HG03135 (cell line): Measurements from ENCODE around the gene KMT2A.
A peak's percentile ranks its signal among the peaks of the same experiment; 100 is the strongest.
"Not testable (repeated sequence)": the region's sequence is repeated elsewhere in the genome, so short reads cannot be mapped to it uniquely, and the experiment has no call there.

Experiments used
- ATAC-seq: cut with Tn5 transposase; IDR thresholded peaks from one replicate; pipeline ENCODE4 v1.9.1; 2021; ENCODE audit warnings: mild to moderate bottlenecking, moderate library complexity; ENCODE audit not compliant: unreplicated experiment

KMT2A gene

DNA sequence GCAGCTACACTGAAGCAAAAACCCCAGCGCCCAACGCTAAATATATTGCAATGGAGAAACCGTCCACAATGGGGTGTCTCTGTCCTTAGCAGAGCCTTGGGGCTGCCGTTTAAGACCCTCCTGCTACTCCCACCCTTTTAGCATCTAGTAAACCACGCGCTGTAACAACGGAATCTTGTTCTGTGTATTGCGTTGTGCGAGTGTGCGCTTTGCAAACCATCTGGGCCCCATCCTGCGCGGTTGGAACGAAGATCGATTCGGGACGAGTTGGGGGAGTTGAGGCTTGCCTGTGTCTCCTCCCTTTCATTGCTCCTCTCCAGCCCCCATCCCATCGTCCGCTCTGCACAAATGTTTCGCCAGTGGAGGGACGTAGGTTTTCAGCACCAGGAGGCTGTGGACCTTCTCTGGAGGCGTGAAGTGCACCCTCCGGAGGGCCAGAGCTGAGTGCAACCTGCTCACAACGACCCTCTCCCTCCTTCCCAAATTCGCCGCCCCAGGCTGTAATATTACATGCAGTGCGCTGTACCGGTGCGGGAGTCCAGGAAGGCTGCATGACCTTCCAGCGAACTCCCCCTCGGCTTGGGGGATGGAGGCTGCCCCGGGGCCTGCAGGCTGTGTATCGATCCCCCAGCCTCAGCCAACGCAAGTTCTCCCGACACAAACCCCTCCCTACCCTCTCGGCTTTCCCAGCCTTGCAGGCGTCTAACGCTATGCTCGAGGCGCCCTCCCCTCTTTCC lies 1.6 kb upstream of the KMT2A start:
- no peak for ATAC-seq

DNA sequence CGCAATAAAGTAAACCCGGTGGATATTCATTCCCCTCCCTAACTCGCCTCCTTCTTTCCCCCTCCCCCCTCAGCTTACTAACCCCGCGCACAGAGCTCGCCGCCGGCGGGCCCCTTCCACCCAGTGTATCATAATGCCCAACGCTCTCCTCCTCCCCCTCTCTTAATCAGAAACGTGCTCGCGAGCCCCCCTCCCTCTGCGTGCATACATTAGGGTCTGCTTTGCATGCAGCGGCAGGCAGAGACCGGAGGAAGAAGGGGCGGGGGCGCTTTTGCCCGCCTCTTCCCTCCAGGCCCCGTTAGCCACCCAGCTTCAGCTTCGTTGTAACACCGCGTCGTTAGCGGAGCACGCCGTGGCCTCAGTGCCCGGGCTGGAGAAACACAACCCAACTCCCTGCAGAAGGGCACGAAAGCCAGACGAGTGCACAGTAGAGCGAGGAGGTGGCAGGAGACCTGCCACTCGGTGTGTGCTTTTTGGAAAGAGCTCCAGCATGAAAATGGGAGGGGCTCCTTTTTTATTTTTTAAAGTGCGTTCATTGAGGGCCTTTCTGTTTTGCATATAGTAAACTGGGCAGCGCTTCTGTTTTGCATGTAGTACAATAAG lies 901 bp upstream of the KMT2A start:
- ATAC-seq, result peak; percentile 28

DNA sequence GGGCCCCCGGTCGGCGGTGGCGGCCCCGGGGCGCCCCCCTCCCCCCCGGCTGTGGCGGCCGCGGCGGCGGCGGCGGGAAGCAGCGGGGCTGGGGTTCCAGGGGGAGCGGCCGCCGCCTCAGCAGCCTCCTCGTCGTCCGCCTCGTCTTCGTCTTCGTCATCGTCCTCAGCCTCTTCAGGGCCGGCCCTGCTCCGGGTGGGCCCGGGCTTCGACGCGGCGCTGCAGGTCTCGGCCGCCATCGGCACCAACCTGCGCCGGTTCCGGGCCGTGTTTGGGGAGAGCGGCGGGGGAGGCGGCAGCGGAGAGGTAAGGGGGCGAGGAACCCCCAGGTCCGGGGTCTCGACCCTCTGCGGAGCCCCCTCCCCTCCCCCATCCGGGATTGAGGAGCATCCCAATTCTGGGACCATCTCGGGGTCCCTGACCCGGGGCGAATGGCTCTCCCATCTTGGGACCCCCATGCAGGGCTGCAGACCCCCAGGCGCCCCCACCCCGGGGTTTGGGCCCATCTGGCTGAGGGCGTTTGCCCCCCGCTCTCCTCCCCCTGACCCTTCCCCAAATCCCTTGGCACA lies 431 bp downstream of the KMT2A start:
- ATAC-seq, result no peak

DNA sequence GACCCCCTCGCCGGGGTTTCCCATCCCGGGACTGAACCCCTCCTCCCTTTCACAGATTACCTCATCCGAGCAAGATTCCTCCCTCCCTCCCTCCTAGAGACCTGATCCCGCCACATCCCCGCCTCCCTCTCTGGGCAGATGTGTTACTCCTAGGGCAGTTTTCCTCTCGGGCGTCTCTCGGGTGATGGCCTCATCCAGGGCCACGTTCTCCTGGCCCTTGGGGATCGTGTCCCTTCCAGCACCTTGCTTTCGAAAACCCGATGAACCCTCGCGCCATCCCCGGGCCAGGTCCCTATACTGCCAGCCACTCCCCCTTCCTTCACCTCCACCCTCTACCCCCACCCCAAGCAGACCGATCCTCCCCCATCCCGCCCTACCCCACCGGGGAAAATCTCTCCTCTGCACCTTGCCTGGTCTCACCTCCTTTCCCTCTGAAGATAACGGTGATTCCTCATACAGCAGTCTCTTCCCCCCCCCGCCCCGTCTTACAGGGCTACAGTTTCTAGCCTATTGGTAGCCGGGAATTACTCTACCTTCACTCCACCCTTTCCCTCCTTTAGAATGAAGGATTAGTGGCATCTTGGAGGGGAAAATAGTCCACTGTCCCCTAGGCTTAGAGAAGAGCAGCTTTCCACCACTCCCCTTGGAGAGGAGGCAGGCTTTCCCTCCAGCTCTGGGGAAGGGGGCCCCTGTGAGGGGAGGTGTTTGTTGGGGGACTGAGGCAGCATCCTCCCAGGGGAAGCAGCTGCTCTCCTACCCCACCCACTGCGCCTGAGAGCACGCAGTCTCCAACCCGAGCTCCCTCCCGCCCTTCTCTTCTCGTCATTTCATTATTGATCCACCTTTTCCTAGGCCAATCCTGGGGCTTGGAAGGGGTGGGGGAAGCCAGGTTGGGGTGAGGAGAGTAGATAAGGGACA lies 1.2 kb downstream of the KMT2A start:
- no peak for ATAC-seq

DNA sequence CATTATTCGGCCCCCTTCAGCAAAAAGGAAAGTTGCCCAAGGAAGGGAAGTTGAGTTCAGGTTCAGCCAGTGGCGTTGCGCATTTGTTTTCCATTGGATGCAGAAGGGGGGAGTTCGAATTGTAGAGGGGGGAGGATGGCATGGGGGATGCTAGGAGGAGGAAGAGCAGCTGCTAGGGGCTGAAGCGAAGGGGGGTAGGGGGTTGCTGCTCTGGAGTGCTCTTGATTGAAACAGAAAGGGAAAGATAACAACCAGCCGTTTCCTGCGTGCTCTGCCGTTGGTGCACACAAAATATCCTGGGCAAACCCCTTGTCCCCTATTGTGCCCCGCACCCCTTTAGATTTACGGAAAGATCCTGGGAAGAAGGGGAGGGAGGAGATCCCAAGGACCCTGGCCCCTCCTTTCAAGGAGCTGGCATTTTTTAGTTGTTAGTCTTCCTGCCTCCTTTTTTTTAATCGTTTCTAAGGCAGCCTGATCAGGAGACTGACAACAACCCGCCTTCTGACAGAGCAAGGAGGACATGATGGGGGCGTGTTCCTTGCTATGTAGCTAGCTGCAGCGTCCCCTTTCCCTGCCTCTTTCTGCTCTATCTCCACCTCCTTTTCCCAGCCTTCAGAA lies 2.1 kb downstream of the KMT2A start:
- no peak for ATAC-seq

DNA sequence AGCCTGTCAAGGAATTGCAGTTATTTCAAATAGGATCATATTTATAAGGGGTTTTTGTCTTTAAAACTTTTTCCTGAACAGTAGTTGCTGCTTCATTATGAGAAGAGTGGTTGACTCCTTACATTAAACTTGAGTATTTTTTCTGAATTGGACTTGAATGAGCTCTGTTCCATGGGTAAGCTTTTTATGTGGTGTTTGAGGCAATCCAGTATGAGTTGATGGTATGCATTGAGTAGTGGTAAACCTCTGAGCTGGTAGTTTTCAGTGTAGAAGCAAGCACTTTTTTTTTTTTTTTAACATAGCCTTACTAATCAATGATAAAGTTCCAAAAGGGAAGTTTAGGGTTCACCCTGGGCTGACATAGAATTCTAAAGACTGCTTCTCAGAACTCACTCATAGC lies 3.4 kb downstream of the KMT2A start:
- no peak for ATAC-seq

DNA sequence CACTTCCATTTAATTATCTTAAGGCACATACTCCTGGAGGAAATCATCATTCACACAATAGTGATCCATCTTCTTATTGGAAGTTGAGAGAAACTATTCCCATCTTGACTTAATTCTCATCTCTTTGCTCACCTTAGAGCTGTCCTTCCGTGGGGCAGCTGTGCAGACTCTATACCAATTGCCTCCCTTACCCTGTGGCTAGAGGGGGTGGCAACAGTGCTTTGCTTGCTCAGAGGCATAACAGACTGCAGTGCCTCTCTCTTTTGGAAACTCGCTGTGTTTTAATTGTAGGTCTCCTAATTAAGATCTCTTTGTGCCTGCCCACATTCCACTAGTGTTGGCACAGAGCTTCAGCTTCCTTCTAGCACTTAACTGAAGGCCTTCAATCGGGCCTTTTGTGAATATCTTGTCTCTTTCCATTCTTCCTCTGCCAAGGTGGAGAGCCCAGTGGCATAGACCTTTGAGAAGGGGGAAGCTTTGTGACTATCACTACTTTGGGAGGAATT lies 5.5 kb downstream of the KMT2A start:
- no peak for ATAC-seq

DNA sequence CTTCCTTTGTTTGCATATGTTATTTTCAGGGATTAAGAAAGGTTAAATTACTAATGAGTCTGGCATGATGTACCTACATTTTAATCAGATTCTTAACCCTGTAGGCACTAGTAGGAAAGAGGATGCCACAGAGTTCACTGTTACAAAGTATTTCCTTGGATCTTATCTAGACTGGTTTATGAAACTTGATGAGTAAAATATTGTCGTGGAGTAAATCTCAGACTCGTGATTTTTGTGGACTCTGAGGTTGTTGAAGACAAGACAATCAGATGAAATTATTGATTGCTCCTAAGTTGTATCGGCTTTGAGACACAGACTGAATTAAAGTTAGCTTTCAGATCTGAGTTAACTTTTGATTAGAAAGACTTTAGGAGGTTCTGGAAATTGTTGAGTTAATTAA lies 6.0 kb downstream of the KMT2A start:
- ATAC-seq, result no peak

DNA sequence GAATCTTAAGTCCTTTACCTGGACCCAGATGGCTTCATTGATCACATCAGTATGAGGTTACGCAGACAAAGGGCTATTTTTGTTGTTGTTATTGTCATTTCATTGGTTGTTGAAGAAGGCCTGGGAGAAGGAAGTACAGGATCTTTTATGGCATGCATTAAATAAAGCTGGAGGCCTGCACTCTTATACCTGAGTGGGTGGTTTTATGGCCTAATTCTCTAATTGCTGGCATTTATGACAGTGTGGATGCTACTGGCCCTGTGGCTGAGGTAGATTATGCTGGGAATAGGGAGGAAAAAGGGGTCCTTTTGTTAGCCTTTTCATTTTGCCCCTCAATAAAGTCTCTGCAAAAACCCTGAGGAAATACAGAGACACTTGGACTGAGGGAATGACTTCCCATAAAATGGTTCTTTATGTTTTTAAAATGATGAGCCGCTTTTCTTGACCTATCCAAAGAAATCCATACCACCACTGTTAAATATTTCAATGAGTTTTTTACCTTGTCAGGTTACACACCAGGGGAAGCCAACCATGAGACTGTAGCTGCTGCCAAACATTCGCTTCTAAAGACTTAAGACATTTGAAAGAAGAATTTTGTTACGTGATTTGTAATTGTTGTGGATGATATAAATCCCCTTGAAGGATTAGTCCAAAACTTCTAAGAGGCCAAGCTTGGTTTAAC lies 6.8 kb downstream of the KMT2A start:
- no peak for ATAC-seq

DNA sequence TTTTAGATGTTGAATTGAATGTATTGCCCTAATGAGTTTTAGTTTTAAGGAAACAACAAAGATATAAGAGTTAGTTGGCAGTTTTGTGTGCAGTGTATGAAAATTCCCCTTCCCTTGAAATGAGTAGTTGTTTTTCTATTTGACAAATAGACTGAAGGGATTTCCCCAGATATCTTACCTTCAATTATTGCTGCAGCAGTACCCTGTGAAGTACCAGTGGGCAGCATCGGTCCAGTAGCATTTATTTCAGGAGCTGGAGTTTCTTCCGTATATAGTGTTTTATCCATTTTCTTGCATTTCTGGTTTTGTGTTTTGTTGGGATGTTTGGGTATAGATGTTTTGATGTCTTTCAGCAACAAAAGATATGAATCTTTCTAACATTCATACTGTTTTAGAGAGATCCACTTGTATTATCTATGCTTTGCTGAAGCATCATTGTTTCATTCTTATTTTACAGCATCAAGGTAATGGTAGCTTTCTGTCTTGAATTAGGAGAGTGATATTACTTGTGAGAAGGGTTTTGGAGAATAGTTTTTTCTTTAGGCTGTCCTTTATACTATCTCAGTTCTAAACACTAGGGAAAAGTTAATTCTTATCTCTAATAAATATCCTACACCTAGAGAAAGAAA lies 7.4 kb downstream of the KMT2A start:
- no peak for ATAC-seq

DNA sequence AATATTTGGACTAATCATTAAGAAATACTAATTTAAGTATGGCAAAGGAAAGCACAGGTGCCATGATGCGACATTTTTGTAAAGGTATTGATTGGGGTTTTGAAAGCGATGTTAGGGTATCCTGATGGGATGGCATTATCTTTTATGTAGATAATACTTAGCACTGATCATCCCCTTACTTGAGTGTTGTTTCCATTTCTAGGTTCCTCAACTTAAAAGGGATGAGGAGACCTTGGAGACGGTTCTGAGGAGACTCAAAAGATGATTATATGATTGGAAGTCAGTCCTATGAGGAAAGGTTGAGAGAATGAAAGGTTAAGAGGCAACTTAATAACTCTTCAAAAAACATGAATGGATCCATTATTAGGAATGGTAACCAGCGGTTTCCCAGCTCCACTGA lies 11.1 kb downstream of the KMT2A start:
- ATAC-seq, result no peak

DNA sequence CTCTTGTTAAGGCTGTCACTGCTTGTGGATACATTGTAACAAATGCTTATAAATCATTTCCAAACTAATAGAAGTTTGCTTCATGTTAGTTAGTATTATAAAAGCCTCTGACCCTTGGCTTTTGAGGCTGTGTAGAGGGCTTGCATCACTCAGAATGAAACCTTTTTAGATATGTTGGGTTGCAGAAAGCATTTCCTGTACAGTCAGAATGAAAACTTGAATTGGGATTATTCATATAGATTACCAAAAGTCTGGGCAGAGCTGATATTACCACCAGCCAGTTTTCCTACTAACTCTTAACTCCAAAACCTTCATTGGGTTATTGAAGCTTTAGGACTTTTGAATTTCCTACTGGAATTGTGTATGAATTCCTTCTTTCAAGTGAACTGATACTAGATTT lies 12.0 kb downstream of the KMT2A start:
- peak; percentile 83 for ATAC-seq

DNA sequence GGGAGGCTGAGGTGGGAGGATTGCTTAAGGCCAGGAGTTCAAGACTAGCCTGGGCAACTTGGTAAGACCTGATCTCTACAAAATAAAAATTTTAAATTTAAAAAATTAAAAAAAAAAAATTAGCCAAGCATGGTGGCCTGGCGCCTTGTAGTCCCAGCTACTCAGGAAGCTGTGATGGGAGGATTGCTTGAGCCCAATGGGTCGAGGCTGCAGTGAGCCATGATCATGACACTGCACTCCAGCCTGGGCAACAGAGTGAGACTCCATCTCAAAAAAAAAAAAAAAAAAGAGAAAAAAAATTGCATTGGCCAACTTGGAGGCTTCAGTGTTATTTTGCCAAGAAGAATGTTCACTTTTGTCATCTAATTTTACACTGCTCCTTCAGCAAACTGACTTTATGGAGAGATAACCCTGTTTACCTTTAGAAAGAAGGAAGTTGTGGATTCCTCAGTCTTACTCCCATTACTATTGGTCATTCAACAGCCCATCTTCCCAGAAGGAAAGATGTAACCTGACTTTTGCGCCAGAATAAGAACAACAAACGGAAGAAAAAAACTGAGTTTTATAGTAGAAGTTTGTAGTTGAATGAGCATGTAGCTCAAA lies 13.1 kb downstream of the KMT2A start:
- no peak for ATAC-seq

DNA sequence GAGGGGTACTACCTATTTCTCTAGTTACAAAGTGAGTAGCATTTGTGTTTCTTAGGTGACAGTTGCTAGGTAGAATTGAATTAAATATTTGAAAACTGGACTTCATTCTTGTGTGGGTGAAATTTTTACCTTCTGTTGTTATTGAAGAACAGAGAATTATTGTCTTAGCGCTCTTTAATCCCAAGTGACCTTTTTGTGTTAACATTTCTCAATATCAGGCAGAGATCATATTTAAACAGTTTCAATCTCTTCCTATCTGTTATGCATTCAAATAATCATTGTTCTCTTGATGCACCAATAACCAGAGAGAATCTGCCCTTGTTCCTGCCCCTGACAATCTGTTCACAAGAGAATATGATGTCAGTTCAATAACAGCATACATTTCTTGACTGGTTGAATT lies 14.2 kb downstream of the KMT2A start:
- ATAC-seq, result no peak

DNA sequence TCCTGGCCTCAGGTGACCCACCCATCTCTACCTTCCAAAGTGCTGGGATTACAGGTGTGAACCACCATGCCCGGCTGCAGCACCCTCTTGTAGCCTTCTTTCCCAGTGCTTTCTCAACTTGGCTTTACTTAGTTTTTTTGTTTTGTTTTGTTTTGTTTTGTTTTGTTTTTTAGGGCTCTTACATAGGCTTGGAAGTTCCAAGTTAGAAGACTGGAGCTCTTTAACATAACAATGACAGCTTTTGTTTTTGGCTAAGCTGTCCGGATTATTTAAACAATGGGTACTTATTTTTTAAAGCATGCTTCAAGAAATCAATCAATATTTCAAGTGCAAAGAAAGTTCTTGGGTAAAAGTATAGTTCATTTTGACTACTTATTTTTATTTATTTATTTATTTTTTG lies 25.9 kb downstream of the KMT2A start:
- ATAC-seq, result no peak

DNA sequence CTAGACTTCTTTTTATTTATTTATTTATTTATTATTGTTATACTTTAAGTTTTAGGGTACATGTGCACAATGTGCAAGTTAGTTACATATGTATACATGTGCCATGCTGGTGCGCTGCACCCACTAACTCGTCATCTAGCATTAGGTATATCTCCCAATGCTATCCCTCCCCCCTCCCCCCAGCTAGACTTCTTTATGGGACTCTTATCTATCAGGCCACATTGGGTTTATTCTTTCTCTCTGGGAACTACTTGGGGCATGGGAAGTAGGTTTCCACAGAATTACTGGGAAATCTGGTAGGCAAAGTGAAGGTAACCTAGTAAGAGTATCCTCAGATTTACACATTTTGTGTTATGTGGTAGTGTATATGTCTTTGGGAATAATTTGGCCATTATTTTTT lies 32.7 kb downstream of the KMT2A start:
- ATAC-seq, result not testable (repeated sequence)

DNA sequence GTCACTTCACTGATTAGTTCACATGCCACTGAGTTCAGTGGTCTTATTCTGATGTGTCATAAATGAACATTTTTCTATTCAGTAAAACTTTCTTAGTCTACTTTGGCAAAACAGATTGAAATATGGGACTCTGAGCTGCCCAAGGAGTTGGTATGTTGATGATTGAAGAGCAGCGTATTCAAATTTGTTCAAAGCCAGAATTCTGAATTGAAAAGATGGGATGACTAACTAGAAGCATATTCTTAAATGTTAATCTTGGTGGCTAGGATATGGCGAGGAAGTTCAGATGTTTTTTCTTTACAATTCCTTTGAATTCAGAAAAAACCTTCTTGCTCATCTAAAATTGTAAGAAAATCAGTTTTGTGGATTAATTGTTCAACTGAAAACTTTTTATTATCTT lies 34.7 kb downstream of the KMT2A start:
- no peak for ATAC-seq

DNA sequence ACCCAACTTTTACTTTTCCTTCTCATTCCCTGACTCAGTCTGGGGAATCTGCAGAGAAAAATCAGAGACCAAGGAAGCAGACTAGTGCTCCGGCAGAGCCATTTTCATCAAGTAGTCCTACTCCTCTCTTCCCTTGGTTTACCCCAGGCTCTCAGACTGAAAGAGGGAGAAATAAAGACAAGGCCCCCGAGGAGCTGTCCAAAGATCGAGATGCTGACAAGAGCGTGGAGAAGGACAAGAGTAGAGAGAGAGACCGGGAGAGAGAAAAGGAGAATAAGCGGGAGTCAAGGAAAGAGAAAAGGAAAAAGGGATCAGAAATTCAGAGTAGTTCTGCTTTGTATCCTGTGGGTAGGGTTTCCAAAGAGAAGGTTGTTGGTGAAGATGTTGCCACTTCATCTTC lies 37.2 kb downstream of the KMT2A start:
- no peak for ATAC-seq

DNA sequence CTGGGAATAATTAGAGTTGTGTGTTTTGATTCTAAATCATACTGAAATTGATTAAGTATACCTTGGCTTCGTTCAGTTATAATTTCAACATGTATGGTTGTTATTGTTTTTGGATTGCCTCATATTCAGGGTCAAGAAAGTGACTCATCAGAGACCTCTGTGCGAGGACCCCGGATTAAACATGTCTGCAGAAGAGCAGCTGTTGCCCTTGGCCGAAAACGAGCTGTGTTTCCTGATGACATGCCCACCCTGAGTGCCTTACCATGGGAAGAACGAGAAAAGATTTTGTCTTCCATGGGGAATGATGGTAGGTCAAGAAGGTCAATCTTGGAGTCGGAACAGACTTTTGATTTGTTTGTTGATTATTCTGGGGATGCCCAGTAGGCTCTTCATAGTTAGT lies 40.4 kb downstream of the KMT2A start:
- ATAC-seq, result no peak
